Stimulated activated CD4-positive, alpha-beta T cell treated with anti-CD3 and anti-CD28 coated beads, TNF-alpha, amount 100 ng/mL, for 48 hours (primary cell): ENCODE results near the gene OR5B21.

Experiments used
- DNase-seq, 3 donors: peaks; one replicate each; pipeline ENCODE4 v3.0.0-alpha.2; 2020; ENCODE audit warnings: low read depth in 3 of 3

Gene OR5B21

GRCh38 chr11:58508005-58508404 lies at the start of gene OR5B21:
OR5B21 (minus strand) TSS chr11:58508105; CDS start chr11:58508105, 0 bp downstream.
- no peak for DNase-seq

GRCh38 chr11:58549644-58550043 lies 41.7 kb upstream of the OR5B21 start:
- no peak for DNase-seq

DNA sequence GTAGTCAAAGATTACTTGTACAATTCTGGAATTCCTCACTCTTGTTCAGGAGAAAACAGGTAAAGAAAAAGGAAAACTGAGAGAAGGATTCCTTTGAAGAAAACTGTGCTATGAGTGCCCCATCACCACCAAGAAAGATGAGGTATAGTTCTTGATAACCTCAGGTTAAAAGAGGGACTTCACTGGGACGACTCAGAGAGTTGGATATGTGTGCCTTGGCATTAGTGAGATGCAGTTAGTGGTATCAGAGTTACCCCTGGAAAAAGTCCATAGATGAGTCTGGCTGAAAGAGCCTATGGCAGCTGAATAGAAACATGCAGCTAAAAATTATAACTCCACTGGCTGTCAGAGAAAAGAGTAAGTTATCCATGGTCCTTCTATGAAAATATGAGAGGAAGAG lies 38.9 kb upstream of the OR5B21 start:
- no peak for DNase-seq

GRCh38 chr11:58531865-58532341 lies 24.0 kb upstream of the OR5B21 start:
- DNase-seq: no peak

GRCh38 chr11:58530236-58530635 lies 22.3 kb upstream of the OR5B21 start:
- no peak for DNase-seq

- DNase-seq: no peak
Measured at GRCh38 chr11:58527429-58527828, 19.5 kb upstream of the OR5B21 start.

DNA sequence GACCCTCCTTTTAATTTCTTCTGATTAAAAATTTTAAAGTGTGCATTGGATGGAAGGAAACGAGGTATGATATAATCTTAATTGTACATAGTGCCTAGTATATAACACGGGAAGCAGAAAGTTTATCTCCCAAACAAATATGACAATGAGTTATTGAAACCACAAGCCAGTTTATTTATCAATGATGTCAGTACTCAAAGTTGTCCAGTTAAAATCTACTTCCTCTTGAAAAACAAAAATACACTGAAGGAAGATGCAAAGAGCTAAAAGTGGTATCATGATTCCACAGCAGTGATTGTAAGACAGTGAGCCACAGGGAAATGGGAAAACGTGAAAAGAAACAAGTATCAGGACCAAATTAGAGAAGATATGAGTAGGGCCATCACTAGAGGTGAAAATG lies 18.8 kb upstream of the OR5B21 start:
- no peak for DNase-seq

GRCh38 chr11:58525037-58525614 lies 17.2 kb upstream of the OR5B21 start:
- DNase-seq: no peak

- peak; percentile 27 to 32 (median 30) for DNase-seq
Measured at GRCh38 chr11:58524232-58525036, 16.5 kb upstream of the OR5B21 start.

- DNase-seq: no peak
Measured at GRCh38 chr11:58513747-58514367, 6.0 kb upstream of the OR5B21 start.

GRCh38 chr11:58511636-58512035 lies 3.7 kb upstream of the OR5B21 start:
- no peak for DNase-seq

- no peak for DNase-seq
Measured at GRCh38 chr11:58509748-58510147, 1.8 kb upstream of the OR5B21 start.

- DNase-seq: no peak
Measured at GRCh38 chr11:58508814-58509213, 909 bp upstream of the OR5B21 start.

- no peak for DNase-seq
Measured at GRCh38 chr11:58507355-58507754, 550 bp downstream of the OR5B21 start.

DNA sequence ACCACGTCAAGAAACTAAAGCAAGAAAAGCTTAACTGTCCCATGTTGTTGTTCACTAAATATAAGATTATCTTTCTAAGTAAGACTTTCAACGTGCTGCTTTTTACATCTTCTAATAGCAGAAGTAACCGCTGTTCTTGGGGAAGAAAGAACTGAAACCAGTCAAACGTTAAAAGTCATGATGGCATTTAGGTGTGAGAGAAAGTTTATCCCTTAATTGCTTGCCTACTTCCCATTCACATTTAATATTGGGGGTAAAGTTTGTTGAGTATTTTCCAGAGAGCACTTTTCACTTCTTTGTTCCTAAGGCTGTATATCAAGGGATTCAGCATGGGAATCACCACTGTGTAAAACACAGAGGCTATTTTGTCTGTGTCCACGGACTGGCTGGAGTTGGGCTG lies 970 bp downstream of the OR5B21 start:
- no peak for DNase-seq

DNA sequence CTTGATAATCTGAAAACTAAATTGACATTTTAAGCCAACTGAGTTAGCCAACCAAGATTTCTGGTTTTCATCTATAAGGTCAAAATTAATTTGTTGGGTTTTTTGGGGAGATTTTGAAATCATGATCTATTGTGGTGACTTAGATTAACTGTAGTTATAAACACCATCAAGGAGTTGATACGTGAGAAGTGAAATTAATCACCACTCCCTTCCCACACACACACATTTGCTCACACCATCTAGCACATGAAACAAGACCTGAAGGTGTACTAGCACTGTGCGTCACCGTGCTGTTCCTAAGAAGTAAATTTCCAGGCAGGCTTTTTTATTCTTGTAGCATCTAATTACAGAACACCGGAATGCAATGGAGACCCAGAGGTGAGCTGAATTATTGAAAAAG lies 2.1 kb downstream of the OR5B21 start:
- no peak for DNase-seq

GRCh38 chr11:58504232-58504631 lies 3.7 kb downstream of the OR5B21 start:
- no peak for DNase-seq

DNA sequence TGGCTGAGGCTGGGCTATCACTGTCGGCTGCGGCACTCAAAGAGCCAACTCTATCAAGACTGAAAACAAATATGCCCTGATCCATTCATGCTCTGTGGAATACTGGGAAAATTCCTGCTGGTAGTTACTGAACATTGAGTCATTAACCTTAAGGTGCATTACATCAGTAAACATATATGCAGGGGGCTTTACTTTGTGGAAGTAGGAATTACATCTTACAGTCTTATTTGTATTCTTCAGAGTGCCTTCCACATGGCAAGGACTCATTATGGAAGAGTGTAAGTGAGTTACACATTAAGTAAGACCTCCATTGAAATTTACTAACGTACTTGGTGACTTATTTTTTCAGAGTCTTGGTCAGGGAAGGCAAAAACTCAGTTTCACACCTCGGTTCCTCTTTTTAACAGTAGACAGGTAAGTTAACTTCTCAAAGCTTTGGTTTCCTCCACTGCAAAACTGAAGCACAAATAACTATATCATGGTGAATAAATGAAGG lies 4.5 kb downstream of the OR5B21 start:
- DNase-seq: no peak

DNA sequence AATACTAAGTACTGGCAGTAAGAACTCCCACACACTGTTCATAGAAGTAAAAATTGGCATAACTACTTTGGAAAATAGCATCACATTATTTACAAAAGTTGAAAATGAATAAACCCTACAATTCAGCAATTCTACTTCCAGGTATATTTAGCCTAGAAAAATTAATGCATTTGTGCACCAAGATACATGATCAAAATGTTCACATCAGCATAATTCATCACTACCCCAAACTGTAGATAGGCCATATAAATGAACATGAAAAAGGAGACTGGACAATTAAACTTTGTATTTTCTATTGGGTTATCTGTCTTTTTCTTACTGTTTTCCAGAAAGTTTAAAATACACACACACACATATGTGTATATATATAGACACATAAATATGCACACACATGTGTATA lies 5.9 kb downstream of the OR5B21 start:
- no peak for DNase-seq

DNA sequence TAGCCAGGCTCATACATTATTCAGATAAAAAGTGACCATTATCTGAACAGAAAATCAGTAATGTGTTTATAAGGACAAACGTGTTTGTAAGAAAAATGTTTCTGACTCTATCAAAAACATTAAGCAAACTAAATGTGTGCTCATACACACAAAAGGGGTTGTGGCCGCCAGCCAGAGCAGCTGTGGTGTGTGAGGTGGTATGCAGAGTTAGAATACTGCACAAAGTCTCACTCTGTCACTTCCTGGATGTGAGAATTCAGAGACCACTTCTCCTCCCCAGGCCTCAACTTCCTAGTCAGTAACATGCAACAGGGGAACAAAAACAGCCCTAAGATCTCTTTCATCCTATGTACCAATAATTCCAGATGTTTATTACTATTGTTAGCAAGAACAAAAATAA lies 9.4 kb downstream of the OR5B21 start:
- no peak for DNase-seq

- no peak for DNase-seq
Measured at GRCh38 chr11:58497951-58498350, 10.0 kb downstream of the OR5B21 start.

DNA sequence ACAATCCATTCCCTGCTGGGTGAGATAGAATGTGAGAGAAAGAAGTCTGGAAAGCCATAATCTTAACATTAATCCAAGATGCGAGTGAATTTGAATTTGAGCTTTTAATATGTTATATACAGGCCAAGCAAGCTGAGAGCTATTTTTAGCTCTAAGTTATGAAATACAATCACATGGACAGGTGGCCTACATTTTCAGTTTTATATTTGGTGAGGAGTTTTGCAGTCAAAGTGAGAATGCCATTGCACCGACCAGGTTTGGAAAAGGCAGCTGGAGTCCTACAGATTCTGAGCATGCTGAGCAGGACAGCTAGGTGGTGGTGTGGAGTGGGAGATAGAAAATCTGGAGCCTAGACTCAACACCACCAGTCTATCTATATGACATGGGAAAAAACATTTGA lies 12.0 kb downstream of the OR5B21 start:
- DNase-seq: no peak

DNA sequence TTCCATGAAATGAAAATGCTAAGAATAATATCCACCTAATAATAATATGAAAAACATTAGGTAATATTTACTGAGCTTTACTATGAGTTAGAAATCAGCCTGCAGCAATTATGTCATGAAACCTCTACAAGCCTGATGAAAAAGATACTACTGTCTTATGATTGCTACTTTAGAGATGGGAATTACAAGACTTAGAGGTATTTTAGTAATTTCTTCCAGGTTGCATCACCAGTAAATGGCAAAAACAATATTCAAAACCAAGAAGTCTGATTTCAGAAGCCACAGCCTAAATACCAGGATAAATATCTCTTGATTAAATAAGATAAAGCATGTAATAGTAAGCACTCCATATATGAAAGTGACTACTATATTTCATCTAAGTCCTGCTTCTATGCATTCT lies 13.8 kb downstream of the OR5B21 start:
- DNase-seq: no peak
